Lower leg skin (tissue), 4 donors: ENCODE measurements around the gene SNX10. TPM values are rescaled to one million over a fixed set of nuclear protein-coding genes. Genes with fewer than 3 reads are reported as not detected.
A peak's percentile ranks its signal among the peaks of the same experiment; 100 is the strongest.

Experiments
- DNase-seq, 2 donors: peaks; one replicate each; pipeline ENCODE4 v3.0.0-alpha.2; 2019; ENCODE audit warnings: low spot score in 2 of 2
- H3K4me3 ChIP-seq: fragments of 200-600 bp; sonication (generic); 2 replicates; pipeline ENCODE4 v1.5.1; 2017; ENCODE audit warnings: mild to moderate bottlenecking, low read depth; ENCODE audit not compliant: poor library complexity, severe bottlenecking
- POLR2A ChIP-seq, 2 donors: fragments of 450-650 bp; IDR thresholded peaks; one replicate each; pipeline ENCODE4 v1.6.1; 2016 to 2017; ENCODE audit warnings: antibody characterized with exemption in 2 of 2, mild to moderate bottlenecking in 1 of 2, moderate library complexity in 1 of 2
- WGBS, 2 donors: methylation state at CpG; one replicate each; pipeline ENCODE4 v1.1.5; 2018; 5-methylcytosine and 5-hydroxymethylcytosine counted together
- intact Hi-C: fragments of 100-400 bp; cut with DNase I; formaldehyde crosslinking; loops from one replicate; pipeline ENCODE4 v1.15.0; 2023; ENCODE audit warnings: low total_unique reads
- total RNA-seq, 4 donors: library from RNA; depleted of rRNA; stranded (reverse); fragments of >200 nt; gene quantifications; one replicate each; pipeline ENCODE4 v1.1.0, GENCODE V29; 2016
- TF ChIP-seq, protein P1 (sequence below), 3 donors: fragments of 450-650 bp; IDR thresholded peaks; one replicate each; pipeline ENCODE4 v1.5.1; 2016; ENCODE audit warnings: antibody characterized with exemption in 3 of 3, mild to moderate bottlenecking in 3 of 3, moderate library complexity in 2 of 3

The SNX10 gene
- total RNA-seq, 4 donors from 2014 or later = 2.0 to 10.0 (median 3.8) TPM

- peak in 1 of 2 donors; percentile 10 for DNase-seq
- intact Hi-C loops = no loop called here
- TF ChIP-seq, protein P1, sequence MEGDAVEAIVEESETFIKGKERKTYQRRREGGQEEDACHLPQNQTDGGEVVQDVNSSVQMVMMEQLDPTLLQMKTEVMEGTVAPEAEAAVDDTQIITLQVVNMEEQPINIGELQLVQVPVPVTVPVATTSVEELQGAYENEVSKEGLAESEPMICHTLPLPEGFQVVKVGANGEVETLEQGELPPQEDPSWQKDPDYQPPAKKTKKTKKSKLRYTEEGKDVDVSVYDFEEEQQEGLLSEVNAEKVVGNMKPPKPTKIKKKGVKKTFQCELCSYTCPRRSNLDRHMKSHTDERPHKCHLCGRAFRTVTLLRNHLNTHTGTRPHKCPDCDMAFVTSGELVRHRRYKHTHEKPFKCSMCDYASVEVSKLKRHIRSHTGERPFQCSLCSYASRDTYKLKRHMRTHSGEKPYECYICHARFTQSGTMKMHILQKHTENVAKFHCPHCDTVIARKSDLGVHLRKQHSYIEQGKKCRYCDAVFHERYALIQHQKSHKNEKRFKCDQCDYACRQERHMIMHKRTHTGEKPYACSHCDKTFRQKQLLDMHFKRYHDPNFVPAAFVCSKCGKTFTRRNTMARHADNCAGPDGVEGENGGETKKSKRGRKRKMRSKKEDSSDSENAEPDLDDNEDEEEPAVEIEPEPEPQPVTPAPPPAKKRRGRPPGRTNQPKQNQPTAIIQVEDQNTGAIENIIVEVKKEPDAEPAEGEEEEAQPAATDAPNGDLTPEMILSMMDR (IDR thresholded peaks at IDR 0.05) = no peak
- no peak for TF ChIP-seq POLR2A (IDR thresholded peaks at IDR 0.05)
- WGBS, 2 donors = 72 to 74% methylated on average over 6 of the region's 6 CpGs
- no peak overlapping the region for H3K4me3 ChIP-seq
Observed at GRCh38 chr7:26293569-26294308, 2.1 kb downstream of the SNX10 start.

- DNase-seq = no peak
- TF ChIP-seq, protein P1 (IDR thresholded peaks at IDR 0.05) = no peak
- TF ChIP-seq POLR2A (IDR thresholded peaks at IDR 0.05) = no peak
- intact Hi-C loops = no loop called here
- H3K4me3 ChIP-seq = no peak overlapping the region
Observed at GRCh38 chr7:26295015-26295414, 3.4 kb downstream of the SNX10 start.

GRCh38 chr7:26295586-26295985, 3.9 kb downstream of the SNX10 start:
- 88 to 89% methylated on average over 5 of the region's 5 CpGs for WGBS, 2 donors
- peak in 1 of 2 donors; percentile 56 for DNase-seq
- intact Hi-C loops = no loop called here
- H3K4me3 ChIP-seq = no peak overlapping the region
- TF ChIP-seq POLR2A (IDR thresholded peaks at IDR 0.05) = no peak
- TF ChIP-seq, protein P1 (IDR thresholded peaks at IDR 0.05) = no peak

DNA sequence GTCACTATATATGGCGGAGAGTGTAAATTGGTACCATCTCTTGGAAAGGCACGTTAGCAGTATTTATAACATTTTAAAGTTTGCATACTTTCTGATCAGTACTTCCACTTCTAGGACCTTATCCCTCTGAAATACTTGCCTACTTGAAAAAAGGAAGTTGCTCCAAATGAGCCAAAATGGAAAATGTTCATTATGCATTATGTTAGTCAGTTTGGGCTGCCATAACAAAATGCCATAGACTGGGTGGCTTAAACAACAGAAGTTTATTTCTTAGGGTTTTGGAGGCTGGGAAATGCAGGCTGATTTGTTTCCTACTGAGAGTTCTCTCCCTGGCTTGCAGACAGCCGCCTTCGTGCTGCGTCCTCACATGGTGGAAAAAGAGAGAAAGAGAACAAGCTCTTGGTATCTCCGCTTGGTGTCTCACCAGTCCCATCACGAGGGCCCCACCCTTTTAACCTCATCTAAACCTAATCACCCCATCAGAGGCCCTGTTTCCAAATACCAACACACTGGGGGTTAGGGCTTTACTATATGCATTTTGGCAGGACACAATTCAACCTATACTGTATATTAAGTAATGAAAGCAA, 6.9 kb downstream of the SNX10 start:
- H3K4me3 ChIP-seq = no peak overlapping the region
- WGBS, 2 donors = 84 to 89% methylated on average over 7 of the region's 7 CpGs
- intact Hi-C loops = no loop called here
- TF ChIP-seq, protein P1 (IDR thresholded peaks at IDR 0.05) = no peak
- peak in 1 of 2 donors; percentile 40 for DNase-seq

GRCh38 chr7:26305090-26305868, 13.6 kb downstream of the SNX10 start:
- DNase-seq = peak in 1 of 2 donors; percentile 67
- no peak overlapping the region for H3K4me3 ChIP-seq
- WGBS, 2 donors = 73 to 85% methylated on average over 9 of the region's 9 CpGs
- no peak for TF ChIP-seq POLR2A (IDR thresholded peaks at IDR 0.05)
- TF ChIP-seq, protein P1 (IDR thresholded peaks at IDR 0.05) = no peak
- intact Hi-C loops = no loop called here
